ENCODE data around the gene C10orf67.

GRCh38 chr10:23386052-23386451, 41.5 kb upstream of the C10orf67 start:
- no peak for TF ChIP-seq CTCF (IDR thresholded peaks at IDR 0.05)
- TF ChIP-seq POLR2A (IDR thresholded peaks at IDR 0.05): no peak

Data from uterus (tissue), 2 donors.